GM12801 (cell line): Measurements from ENCODE around the gene PIK3CA.

Experiments
- CTCF ChIP-seq: IDR thresholded peaks from one replicate; pipeline ENCODE4 v1.5.1; 2011; ENCODE audit warnings: control low read depth; ENCODE audit not compliant: insufficient read length; ENCODE audit errors: extremely low read depth

Gene PIK3CA

GRCh38 chr3:179200790-179201189 is 52.6 kb downstream of the PIK3CA start:
- TF ChIP-seq CTCF, result no peak

- no peak for TF ChIP-seq CTCF
Measured at GRCh38 chr3:179223548-179223947, 75.4 kb downstream of the PIK3CA start.

GRCh38 chr3:179224584-179224983 is 76.4 kb downstream of the PIK3CA start:
- TF ChIP-seq CTCF, result no peak

GRCh38 chr3:179227349-179227748 is 79.2 kb downstream of the PIK3CA start:
- no peak for TF ChIP-seq CTCF

GRCh38 chr3:179229177-179229576 is 81.0 kb downstream of the PIK3CA start:
- TF ChIP-seq CTCF, result no peak

GRCh38 chr3:179233043-179233442 is 84.9 kb downstream of the PIK3CA start:
- no peak for TF ChIP-seq CTCF

- no peak for TF ChIP-seq CTCF
Measured at GRCh38 chr3:179234199-179234598, 86.0 kb downstream of the PIK3CA start.
